MM.1S (cell line): ENCODE results near the gene FGGY.

Experiments
- DNase-seq: peaks from one replicate; pipeline ENCODE4 v3.0.0-alpha.2; 2015
- H2AFZ ChIP-seq: fragments of 300-600 bp; sonication (generic); 2 replicates; pipeline ENCODE4 v1.6.0; 2016; ENCODE audit warnings: antibody characterized with exemption, low read length
- H3F3A ChIP-seq: fragments of 300-600 bp; sonication (generic); 2 replicates; pipeline ENCODE4 v1.6.1; 2016; ENCODE audit warnings: mild to moderate bottlenecking, antibody characterized with exemption, low read length, moderate library complexity, mixed read lengths; ENCODE audit not compliant: insufficient read depth
- H3K27ac ChIP-seq: fragments of 300-600 bp; sonication (generic); 2 replicates; pipeline ENCODE4 v1.5.1; 2016; ENCODE audit warnings: mild to moderate bottlenecking, low read length
- H3K27me3 ChIP-seq: fragments of 300-600 bp; sonication (generic); replicated peaks from 2 replicates; pipeline ENCODE4 v1.6.0; 2016; ENCODE audit warnings: low read length; ENCODE audit not compliant: insufficient read depth
- H3K36me3 ChIP-seq: fragments of 300-600 bp; sonication (generic); replicated peaks from 2 replicates; pipeline ENCODE4 v1.6.1; 2016; ENCODE audit warnings: mild to moderate bottlenecking, low read length, mixed read lengths; ENCODE audit not compliant: insufficient read depth
- H3K4me1 ChIP-seq: fragments of 300-600 bp; sonication (generic); 2 replicates; pipeline ENCODE4 v1.6.1; 2016; ENCODE audit warnings: low read length, mixed read lengths
- H3K4me2 ChIP-seq: fragments of 300-600 bp; sonication (generic); 2 replicates; pipeline ENCODE4 v1.6.0; 2016; ENCODE audit warnings: low read depth, low read length
- H3K4me3 ChIP-seq: fragments of 300-600 bp; sonication (generic); 2 replicates; pipeline ENCODE4 v1.5.1; 2016; ENCODE audit warnings: low read length, mixed read lengths
- H3K79me2 ChIP-seq: fragments of 300-600 bp; sonication (generic); 2 replicates; pipeline ENCODE4 v1.6.1; 2016; ENCODE audit warnings: mixed run types, low read length, mixed read lengths
- H3K9ac ChIP-seq: fragments of 300-600 bp; sonication (generic); 2 replicates; pipeline ENCODE4 v1.6.1; 2016; ENCODE audit warnings: low read length, mixed read lengths
- H3K9me2 ChIP-seq: fragments of 300-600 bp; sonication (generic); replicated peaks from 2 replicates; pipeline ENCODE4 v1.6.1; 2016; ENCODE audit warnings: mild to moderate bottlenecking, low read length, mixed read lengths; ENCODE audit not compliant: insufficient read depth
- H3K9me3 ChIP-seq: fragments of 300-600 bp; sonication (generic); replicated peaks from 2 replicates; pipeline ENCODE4 v1.6.1; 2016; ENCODE audit warnings: mild to moderate bottlenecking, low read length, mixed read lengths; ENCODE audit not compliant: insufficient read depth
- H4K20me1 ChIP-seq: fragments of 300-600 bp; sonication (generic); 2 replicates; pipeline ENCODE4 v1.6.1; 2016; ENCODE audit warnings: mild to moderate bottlenecking, low read length, moderate library complexity, mixed read lengths; ENCODE audit not compliant: insufficient read depth
- CTCF ChIP-seq: fragments of 300-600 bp; sonication (generic); IDR thresholded peaks from 2 replicates; pipeline ENCODE4 v1.5.1; 2016; ENCODE audit warnings: antibody characterized with exemption, low read length, mixed read lengths
- EZH2 ChIP-seq: fragments of 300-600 bp; sonication (generic); optimal IDR thresholded peaks from 2 replicates; pipeline ENCODE3; 2017; ENCODE audit warnings: low read depth, mild to moderate bottlenecking, antibody characterized with exemption, low read length, mixed read lengths
- EZH2phosphoT487 ChIP-seq: fragments of 300-600 bp; sonication (generic); IDR thresholded peaks from 2 replicates; pipeline ENCODE4 v1.6.1; 2018; ENCODE audit warnings: antibody characterized with exemption, low read length

Gene FGGY

DNA sequence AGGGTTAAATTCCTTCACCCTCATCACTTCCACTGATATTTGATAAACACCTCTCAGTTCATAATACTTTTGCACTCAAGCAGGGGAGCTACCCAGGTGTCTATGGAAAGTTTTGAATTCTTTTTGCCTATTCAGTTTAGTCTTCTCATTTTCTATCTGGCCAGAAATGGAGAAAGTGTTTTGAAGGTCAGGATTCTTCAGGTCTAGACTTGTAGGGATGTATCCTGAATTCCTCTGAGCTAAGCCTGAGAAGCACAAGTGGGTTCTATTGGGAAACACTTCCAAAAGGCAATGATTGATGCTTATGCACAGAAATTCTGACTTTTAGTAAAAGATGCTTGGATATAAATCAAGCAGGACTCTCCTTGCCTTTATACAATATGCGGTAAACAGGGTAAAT is 300.1 kb downstream of the FGGY start:
- H3K27me3 ChIP-seq = no peaks in the 10 kb centered on the region
- H3K36me3 ChIP-seq = no peaks in the 10 kb centered on the region
- no peak overlapping the region for H3K4me3 ChIP-seq
- no peaks in the 10 kb centered on the region for H3K79me2 ChIP-seq
- no peak overlapping the region for H3K27ac ChIP-seq
- no peaks in the 10 kb centered on the region for H3K4me1 ChIP-seq
- no peaks in the 10 kb centered on the region for H3K9me3 ChIP-seq
- H3K9me2 ChIP-seq = no peaks in the 10 kb centered on the region
- TF ChIP-seq EZH2 (no peak), EZH2phosphoT487 (no peak), CTCF (no peak)
- H3K9ac ChIP-seq = no peak overlapping the region
- no peaks in the 10 kb centered on the region for H3F3A ChIP-seq
- no peaks in the 10 kb centered on the region for H4K20me1 ChIP-seq
- H2AFZ ChIP-seq = no peak overlapping the region
- DNase-seq = no peak
- H3K4me2 ChIP-seq = no peak overlapping the region

DNA sequence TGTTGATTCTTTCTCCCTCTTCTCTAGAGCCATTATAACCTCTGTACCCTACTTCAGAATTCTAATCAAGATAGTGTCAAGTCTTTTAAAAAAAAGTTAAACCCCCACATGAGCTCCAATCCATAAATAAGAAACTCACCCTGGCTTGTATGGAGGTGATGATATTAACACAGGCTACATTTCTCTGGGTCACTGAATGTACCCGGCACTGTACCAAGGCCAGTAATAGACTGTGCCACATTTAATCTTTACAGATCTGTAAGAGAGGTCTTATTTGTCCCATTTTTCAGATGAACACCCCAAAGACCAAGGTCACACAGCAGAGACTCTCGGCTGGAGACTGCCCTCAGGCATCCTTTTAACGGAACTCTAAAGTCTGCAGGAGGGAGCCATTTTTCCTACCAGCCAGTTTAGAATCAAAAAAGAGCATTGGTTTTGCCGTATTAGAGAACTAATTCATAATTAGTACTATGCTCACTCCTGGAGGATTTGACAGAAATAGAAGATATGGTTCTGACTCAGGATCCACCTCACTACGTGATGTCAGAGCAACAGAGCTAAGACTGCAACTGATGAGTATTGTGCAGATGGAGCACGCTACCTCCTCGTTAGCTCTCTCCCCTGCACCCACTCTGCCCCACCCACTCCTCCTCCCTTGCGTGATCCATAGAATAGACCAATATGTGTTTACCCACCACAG is 300.7 kb downstream of the FGGY start:
- H3K9ac ChIP-seq = no peak overlapping the region
- H3K36me3 ChIP-seq = no peaks in the 10 kb centered on the region
- DNase-seq = no peak
- no peaks in the 10 kb centered on the region for H3F3A ChIP-seq
- TF ChIP-seq CTCF = no peak
- no peak for TF ChIP-seq EZH2
- no peak for TF ChIP-seq EZH2phosphoT487
- H4K20me1 ChIP-seq = no peaks in the 10 kb centered on the region
- no peaks in the 10 kb centered on the region for H3K79me2 ChIP-seq
- no peak overlapping the region for H3K27ac ChIP-seq
- H3K9me3 ChIP-seq = no peaks in the 10 kb centered on the region
- no peak overlapping the region for H3K4me2 ChIP-seq
- H3K27me3 ChIP-seq = no peaks in the 10 kb centered on the region
- no peaks in the 10 kb centered on the region for H3K9me2 ChIP-seq
- H2AFZ ChIP-seq = no peak overlapping the region
- H3K4me1 ChIP-seq = no peaks in the 10 kb centered on the region
- no peak overlapping the region for H3K4me3 ChIP-seq

GRCh38 chr1:59598120-59598440 is 301.2 kb downstream of the FGGY start:
- Histone ChIP-seq H3K4me1 (no peaks in the 10 kb centered on the region), H4K20me1 (no peaks in the 10 kb centered on the region), H3F3A (no peaks in the 10 kb centered on the region), H3K27ac (no peak overlapping the region), H3K27me3 (no peaks in the 10 kb centered on the region), H3K9me2 (no peaks in the 10 kb centered on the region), H3K36me3 (no peaks in the 10 kb centered on the region), H3K4me2 (no peak overlapping the region), H2AFZ (no peak overlapping the region), H3K9ac (no peak overlapping the region), H3K79me2 (no peaks in the 10 kb centered on the region), H3K4me3 (no peak overlapping the region), H3K9me3 (no peaks in the 10 kb centered on the region)
- no peak for TF ChIP-seq CTCF
- TF ChIP-seq EZH2phosphoT487 = no peak
- TF ChIP-seq EZH2 = no peak
- DNase-seq = no peak
